Measurements from ENCODE around the gene CTAGE8.
"Not testable (repeated sequence)": the region's sequence is repeated elsewhere in the genome, so short reads cannot be mapped to it uniquely, and the experiment has no call there.

Gene CTAGE8

DNA sequence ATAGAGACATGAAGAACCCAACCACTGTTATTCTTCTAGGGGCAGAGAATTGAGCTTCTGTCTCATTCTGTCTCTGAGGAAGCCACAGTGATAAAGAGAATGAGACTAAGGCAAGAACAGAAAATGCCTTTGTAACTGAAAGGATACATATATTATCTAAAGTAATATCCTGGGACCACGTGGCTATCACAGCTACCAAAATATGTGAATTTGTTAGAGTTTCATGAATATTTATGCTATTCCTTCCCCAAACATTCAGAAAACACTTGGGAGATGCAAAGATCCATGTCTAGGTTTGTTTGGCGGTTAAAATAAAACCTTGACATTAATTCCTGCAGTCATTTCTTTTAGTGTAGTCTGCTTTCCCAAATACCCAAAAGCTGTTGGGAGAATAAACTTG, 7.0 kb downstream of the CTAGE8 start:
- in situ Hi-C loops (cut with MboI; ENCODE audit: low sequenced_read_pairs, unreplicated experiment); DNase-seq (ENCODE audit: low spot score): not testable (repeated sequence)

DNA sequence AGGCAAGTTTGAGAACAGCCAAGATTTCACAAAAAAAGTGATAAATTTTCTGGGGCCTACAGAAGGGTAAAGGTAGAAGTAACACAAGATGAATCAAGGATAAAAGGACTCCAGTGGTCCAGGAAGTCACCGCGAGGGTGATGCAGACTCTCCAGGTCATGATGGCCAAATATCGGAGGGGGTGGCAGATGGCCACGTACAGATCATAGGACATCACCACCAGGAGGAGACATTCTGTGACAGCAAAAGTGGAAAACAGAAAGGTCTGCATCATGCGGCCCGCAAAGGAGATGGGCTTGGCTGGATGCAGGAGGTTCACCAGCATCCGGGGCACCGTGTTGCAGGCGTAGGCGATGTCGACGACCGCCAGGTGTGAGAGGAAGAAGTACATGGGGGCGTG, 10.0 kb downstream of the CTAGE8 start:
- in situ Hi-C loops (cut with MboI; ENCODE audit: low sequenced_read_pairs, unreplicated experiment); DNase-seq (ENCODE audit: low spot score): not testable (repeated sequence)

DNA sequence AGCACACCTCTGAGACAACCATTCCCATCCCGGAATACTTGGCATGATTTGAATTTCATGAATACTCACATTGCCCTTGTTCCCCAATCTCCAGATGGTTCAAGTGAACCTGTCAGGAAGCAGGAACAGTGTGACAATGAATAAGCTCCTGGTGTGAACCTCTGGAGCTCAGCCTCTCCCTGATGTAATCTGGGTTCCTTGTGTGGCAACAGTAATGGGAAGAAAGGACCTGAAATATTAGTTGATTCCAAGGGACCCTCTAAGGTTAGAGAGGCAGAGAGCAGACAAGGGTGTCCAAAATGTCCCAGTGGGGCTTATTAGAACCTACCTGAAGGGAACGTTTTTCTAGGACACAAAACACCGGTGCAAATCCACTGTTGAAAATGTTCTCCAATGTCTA, 13.0 kb downstream of the CTAGE8 start:
- no peak for DNase-seq (ENCODE audit: low spot score)
- in situ Hi-C loops (cut with MboI; ENCODE audit: low sequenced_read_pairs, unreplicated experiment), result no loop called here
- TF ChIP-seq, protein P1, sequence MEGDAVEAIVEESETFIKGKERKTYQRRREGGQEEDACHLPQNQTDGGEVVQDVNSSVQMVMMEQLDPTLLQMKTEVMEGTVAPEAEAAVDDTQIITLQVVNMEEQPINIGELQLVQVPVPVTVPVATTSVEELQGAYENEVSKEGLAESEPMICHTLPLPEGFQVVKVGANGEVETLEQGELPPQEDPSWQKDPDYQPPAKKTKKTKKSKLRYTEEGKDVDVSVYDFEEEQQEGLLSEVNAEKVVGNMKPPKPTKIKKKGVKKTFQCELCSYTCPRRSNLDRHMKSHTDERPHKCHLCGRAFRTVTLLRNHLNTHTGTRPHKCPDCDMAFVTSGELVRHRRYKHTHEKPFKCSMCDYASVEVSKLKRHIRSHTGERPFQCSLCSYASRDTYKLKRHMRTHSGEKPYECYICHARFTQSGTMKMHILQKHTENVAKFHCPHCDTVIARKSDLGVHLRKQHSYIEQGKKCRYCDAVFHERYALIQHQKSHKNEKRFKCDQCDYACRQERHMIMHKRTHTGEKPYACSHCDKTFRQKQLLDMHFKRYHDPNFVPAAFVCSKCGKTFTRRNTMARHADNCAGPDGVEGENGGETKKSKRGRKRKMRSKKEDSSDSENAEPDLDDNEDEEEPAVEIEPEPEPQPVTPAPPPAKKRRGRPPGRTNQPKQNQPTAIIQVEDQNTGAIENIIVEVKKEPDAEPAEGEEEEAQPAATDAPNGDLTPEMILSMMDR (IDR thresholded peaks at IDR 0.05; ENCODE audit: borderline replicate concordance, control extremely low read depth, extremely low read depth, insufficient read depth, missing control alignments), result no peak

DNA sequence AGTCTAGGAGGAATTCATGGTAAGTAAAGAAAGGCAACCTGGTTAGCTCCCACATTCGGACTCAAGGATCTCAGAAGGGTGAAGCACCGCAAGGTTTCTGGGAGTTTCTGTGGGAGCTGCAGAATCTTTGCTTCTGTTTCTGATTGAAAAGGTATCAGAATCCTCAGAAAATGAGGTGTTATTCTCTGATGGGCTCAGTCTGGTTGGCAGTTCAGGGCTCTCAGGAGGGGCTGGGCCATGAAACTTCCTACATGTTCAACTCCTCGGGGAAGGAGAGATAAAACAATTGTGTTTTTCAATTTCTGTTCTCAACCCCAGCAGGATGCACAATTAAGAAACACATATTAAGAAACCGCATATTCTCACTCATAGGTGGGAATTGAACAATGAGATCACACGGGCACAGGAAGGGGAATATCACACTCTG, 13.6 kb downstream of the CTAGE8 start:
- no peak for DNase-seq (ENCODE audit: low spot score)
- in situ Hi-C loops (cut with MboI; ENCODE audit: low sequenced_read_pairs, unreplicated experiment), result no loop called here
- TF ChIP-seq, protein P1 (IDR thresholded peaks at IDR 0.05; ENCODE audit: borderline replicate concordance, control extremely low read depth, extremely low read depth, insufficient read depth, missing control alignments), result no peak

DNA sequence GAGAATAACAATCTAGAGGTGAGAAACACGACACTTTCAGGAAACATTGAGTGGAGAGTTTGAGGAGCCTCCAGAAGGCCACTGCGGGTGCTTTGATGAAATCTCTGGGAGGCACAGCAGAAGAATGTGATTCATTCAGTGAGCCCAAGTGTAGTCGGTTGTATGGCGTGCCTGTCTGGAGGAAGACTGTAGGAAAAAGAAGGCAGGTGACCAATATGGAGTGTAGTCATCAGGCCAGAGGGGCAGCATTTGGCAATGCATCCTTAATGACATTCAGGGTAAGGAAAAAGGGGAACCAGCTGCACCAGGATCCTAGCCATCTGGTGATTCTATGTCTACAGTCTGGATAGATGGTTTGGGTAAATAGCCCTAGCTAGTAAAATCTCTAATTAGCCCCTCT, 16.8 kb downstream of the CTAGE8 start:
- DNase-seq (ENCODE audit: low spot score); in situ Hi-C loops (cut with MboI; ENCODE audit: low sequenced_read_pairs, unreplicated experiment): not testable (repeated sequence)

DNA sequence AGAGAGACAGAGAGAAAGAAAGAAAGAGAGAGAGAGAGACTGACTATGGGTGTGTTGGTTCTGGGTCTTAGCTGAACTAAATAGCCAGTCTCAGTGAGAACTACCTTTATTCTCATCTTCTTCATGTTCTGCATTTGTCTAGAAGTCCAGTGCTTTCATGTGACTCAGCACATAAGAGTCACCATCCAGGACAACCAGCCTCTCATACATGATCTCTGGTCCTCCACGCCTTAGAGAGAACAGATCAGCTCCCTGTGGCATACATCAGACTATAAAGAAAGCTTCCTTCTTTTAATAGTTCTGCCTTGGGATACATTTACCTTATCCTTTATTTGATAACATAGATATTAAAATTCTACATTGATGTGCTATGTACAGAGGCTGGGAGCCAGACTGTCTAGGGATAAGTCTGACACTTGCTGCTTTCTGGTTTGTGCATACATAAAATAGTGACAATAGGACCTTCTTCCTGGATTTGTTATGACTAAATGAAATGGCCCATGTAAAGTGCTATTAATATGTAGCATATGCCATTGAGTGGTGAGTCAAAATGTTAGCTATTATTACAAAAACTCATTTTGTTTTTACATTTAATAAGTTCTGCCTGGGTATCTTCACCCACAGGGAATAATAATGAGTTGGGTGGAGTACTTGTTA, 21.3 kb downstream of the CTAGE8 start:
- in situ Hi-C loops (cut with MboI; ENCODE audit: low sequenced_read_pairs, unreplicated experiment), result not testable (repeated sequence)

DNA sequence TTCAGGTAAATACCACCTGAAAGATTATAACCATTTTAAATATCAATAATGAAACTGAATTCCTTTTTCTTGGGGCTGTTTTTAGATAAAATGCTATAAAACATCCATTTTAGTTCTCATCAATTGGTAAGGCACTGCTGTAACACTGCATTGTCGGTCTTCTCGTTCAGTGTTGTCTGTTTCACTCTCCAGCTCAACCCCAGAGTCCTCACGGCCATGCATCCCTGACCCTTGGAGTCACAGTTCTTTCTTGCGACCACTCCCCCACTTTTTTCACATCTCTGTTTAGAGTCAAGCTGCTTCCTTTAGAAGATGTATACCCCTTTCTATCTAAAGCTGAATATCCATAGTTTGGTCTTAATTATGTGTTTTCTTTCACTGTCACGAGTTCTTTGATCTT, 22.1 kb downstream of the CTAGE8 start:
- in situ Hi-C loops (cut with MboI; ENCODE audit: low sequenced_read_pairs, unreplicated experiment); DNase-seq (ENCODE audit: low spot score): not testable (repeated sequence)

More for the DNA sequence above, 21.3 kb downstream of the CTAGE8 start:
- DNase-seq (ENCODE audit: low spot score), result not testable (repeated sequence)

DNA sequence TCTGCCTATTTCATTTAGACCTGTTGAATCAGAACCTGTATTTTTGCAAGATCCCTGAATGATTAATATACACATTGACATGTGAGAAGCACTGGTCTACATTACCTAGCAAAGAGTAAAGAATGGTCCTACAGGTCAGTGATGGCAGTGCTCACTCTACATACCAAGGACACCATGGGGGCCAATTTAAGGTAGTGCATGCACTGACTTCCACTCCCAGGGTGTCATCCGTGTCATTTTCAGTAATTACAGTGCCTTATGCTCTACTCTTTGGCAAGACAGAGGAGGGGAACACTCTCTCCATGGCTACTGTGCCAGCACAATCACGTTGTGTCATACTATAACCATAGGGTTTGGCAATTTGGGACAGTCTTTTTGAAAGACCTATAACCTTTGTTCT, 23.7 kb downstream of the CTAGE8 start:
- DNase-seq (ENCODE audit: low spot score); in situ Hi-C loops (cut with MboI; ENCODE audit: low sequenced_read_pairs, unreplicated experiment): not testable (repeated sequence)

DNA sequence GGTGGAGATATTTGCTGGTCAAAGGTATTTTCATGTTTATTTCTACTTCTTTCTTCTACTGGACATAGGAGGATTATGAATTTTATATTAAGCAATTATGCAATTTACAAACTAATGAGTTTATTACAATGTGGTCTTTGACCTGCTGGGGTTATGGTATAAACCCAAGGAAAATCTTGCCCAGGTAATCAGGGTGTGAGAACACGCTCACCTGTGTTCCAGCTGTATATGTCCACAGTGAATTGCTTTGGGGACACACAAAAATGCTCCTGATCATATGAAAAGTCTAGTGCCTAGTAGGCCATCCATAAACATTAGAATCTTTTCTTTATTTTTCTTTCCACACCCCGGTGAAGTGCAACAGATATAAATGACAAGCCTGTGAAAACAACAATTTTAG, 29.7 kb downstream of the CTAGE8 start, which contains the start of gene OR2A42:
Gene OR2A42 (minus strand): TSS at position 241 of the 400 bp plus-strand sequence. CDS start 6,762 bp downstream, outside the sequence.
- DNase-seq (ENCODE audit: low spot score); in situ Hi-C loops (cut with MboI; ENCODE audit: low sequenced_read_pairs, unreplicated experiment): not testable (repeated sequence)

DNA sequence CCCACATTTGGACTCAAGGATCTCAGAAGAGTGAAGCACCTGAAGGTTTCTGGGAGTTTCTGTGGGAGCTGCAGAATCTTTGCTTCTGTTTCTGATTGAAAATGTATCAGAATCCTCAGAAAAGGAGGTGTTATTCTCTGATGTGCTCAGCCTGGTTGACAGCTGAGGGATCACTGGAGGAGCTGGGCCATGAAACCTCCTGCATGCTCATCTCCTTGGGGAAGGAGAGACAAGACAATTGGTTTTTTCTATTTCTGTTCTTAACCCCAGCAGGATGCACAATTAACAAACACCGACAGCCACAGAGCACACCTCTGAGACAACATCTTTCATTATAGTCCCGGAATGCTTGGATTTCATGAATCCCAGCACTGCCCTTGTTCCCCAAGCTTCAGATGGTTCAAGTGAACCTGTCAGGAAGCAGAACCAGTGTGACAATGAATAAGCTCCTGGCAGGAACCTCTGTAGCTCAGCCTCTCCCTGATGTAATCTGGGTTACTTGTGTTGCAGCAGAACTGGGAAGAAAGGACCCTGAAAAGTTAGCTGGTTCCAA, 30.5 kb downstream of the CTAGE8 start:
- DNase-seq (ENCODE audit: low spot score); in situ Hi-C loops (cut with MboI; ENCODE audit: low sequenced_read_pairs, unreplicated experiment): not testable (repeated sequence)

DNA sequence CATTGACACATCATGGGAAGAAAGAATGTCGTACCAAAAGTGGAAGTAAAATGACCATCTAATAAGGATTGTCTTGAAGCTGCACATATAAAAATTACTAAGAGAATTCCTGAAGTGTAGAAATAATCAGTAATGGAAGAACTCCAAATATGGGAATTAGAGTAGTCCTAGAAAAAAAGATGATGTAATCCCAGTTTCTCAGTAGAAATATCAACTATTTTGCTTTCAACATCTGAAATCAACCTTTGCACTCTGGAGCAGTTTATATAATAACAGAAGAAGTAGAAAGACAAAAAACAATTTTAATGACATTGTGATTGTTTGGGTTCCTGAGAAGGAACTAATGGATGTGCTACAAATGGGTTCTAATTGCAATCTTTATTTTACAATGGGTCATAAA, 36.0 kb downstream of the CTAGE8 start:
- in situ Hi-C loops (cut with MboI; ENCODE audit: low sequenced_read_pairs, unreplicated experiment); DNase-seq (ENCODE audit: low spot score): not testable (repeated sequence)

DNA sequence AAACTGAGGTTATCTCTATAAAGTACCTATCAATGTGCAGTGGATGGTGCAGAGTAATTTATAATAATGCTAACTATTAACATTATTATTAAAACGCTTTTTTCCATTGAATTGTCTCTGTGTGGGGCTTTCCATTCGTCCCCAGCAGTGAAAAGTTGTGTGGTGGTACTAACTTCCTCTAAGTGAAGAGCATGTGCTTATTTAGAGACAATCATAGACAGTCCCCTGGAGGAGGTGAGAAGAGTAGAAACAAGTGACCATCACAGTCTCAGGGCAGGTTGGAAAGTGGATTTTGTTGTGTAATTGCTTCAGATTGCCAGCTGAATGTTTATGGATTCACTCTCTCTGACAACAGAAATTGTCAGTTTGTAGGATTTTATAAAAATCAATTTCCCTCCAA, 38.1 kb downstream of the CTAGE8 start:
- DNase-seq (ENCODE audit: low spot score); in situ Hi-C loops (cut with MboI; ENCODE audit: low sequenced_read_pairs, unreplicated experiment): not testable (repeated sequence)

DNA sequence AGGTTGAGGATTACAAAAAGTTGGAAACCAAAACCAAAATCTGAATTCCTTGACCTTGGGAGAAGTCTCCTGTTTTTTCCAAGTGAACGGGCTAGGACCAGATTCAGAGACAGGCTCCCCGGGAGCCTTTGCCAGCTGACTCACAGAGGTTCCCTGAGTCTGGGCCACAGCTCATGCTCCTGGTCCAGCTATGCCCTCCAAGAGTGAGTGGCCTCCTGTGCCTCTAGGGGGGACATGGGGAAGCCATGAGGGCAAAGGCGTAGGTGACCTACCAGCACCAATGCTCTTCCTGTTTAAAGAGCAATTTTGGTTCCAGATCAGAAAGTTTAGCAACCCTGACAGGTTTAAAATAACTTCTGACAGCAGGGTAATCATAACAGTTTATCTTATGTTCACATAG, 40.3 kb downstream of the CTAGE8 start:
- in situ Hi-C loops (cut with MboI; ENCODE audit: low sequenced_read_pairs, unreplicated experiment); DNase-seq (ENCODE audit: low spot score): not testable (repeated sequence)

DNA sequence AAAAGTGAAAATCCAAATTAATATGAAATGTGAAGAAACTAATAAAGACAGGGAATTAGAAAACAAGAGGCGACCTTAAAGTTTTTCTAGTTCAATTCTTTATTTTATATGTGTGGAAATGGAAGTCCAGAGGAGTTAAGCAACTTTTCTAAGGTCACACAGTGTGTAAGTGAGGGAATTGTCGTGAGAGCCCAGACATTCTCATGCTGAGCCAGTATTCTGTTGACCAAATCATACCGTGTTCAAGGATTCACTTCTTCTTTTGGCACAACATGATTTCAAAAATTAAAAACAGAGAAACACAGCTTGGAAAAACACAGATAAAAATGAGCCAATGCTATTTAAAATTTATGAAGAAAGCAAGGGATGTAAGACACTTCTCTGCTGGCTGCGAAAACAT, 42.2 kb downstream of the CTAGE8 start:
- DNase-seq (ENCODE audit: low spot score); in situ Hi-C loops (cut with MboI; ENCODE audit: low sequenced_read_pairs, unreplicated experiment): not testable (repeated sequence)

DNA sequence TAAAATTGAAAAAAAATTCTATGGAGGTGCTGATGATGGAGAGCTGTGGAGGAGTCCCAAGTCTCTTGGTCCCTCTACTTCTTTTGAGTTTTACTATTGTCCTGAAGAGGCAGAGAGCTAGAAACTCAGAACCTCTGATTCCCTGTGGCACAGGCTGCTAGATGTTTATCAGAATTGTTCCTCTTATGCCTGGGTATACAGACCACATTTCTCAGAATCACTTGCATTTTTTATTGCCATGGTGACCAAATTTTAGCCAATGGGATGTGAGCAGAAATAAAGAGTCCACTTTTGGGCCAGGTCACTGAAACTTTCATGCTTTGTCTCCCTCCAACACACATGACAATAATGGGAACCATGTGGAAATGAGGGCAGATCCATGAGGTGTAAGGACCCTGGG, 45.4 kb downstream of the CTAGE8 start:
- DNase-seq (ENCODE audit: low spot score); in situ Hi-C loops (cut with MboI; ENCODE audit: low sequenced_read_pairs, unreplicated experiment): not testable (repeated sequence)

DNA sequence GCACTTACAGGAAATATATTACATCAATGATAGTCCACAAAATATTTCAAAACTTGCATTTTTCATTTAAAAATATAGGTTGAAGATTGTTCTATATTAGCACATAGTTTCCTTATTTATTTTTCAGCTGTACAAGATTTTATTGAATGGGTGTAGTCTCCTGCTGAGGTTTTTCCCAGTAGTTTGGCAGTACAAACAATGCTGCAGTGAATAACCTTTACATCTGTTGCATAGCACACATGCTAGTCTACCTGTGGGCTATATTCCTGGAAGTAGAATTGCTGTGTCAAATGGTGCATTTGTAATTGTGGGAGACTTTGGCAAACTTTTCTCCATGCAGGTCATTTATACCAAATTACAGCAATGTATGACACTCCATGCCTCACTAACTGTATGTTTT, 48.6 kb downstream of the CTAGE8 start:
- DNase-seq (ENCODE audit: low spot score); in situ Hi-C loops (cut with MboI; ENCODE audit: low sequenced_read_pairs, unreplicated experiment): not testable (repeated sequence)

DNA sequence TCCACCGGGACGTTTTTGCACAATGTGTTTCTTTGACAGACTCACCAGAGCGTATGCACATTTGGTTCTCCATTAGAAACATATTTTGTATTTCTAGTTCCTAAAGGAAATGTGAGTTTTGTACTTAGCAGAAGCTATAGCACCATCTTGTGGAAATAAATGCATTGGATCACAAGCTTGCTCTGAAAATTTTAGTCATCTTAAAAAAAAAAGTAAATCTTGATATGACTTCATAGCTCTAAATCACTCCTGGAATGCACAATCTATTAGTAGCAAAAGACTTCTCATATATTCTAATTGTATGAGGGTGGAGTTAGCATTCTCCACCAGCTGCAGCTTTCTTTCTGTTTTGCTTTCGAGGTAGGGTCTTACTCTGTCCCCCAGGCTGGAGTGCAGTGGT, 49.9 kb downstream of the CTAGE8 start:
- DNase-seq (ENCODE audit: low spot score); in situ Hi-C loops (cut with MboI; ENCODE audit: low sequenced_read_pairs, unreplicated experiment): not testable (repeated sequence)
